Measurements from ENCODE around the gene EFS.
A peak's percentile ranks its signal among the peaks of the same experiment; 100 is the strongest.

The EFS gene

GRCh38 chr14:23362200-23362599 lies 2.8 kb downstream of the EFS start:
- in situ Hi-C loops (cut with MboI; ENCODE audit: low pct_unique_long_range_greater_than_20kb, low sequenced_read_pairs), result no loop called here
- DNase-seq, result no peak

- DNase-seq, result no peak
- in situ Hi-C loops (cut with MboI; ENCODE audit: low pct_unique_long_range_greater_than_20kb, low sequenced_read_pairs), result no loop called here
Measured at GRCh38 chr14:23361763-23362162, 3.2 kb downstream of the EFS start.

- no peak for DNase-seq
- in situ Hi-C loops (cut with MboI; ENCODE audit: low pct_unique_long_range_greater_than_20kb, low sequenced_read_pairs), result no loop called here
Measured at GRCh38 chr14:23361320-23361719, 3.7 kb downstream of the EFS start.

- in situ Hi-C loops (cut with MboI; ENCODE audit: low pct_unique_long_range_greater_than_20kb, low sequenced_read_pairs), result no loop called here
- DNase-seq, result no peak
Measured at GRCh38 chr14:23360496-23360895, 4.5 kb downstream of the EFS start.

GRCh38 chr14:23359722-23360447 lies 5.1 kb downstream of the EFS start:
- no peak for DNase-seq
- in situ Hi-C loops (cut with MboI; ENCODE audit: low pct_unique_long_range_greater_than_20kb, low sequenced_read_pairs), result no loop called here

GRCh38 chr14:23359167-23359626 lies 5.8 kb downstream of the EFS start:
- no peak for DNase-seq
- in situ Hi-C loops (cut with MboI; ENCODE audit: low pct_unique_long_range_greater_than_20kb, low sequenced_read_pairs), result no loop called here

GRCh38 chr14:23358553-23359166 lies 6.3 kb downstream of the EFS start:
- in situ Hi-C loops (cut with MboI; ENCODE audit: low pct_unique_long_range_greater_than_20kb, low sequenced_read_pairs), result no loop called here
- no peak for DNase-seq

GRCh38 chr14:23358042-23358441 lies 6.9 kb downstream of the EFS start:
- in situ Hi-C loops (cut with MboI; ENCODE audit: low pct_unique_long_range_greater_than_20kb, low sequenced_read_pairs), result no loop called here
- no peak for DNase-seq

- no peak for DNase-seq
- in situ Hi-C loops (cut with MboI; ENCODE audit: low pct_unique_long_range_greater_than_20kb, low sequenced_read_pairs), result no loop called here
Measured at GRCh38 chr14:23357261-23357660, 7.7 kb downstream of the EFS start.

- no peak for DNase-seq
- in situ Hi-C loops (cut with MboI; ENCODE audit: low pct_unique_long_range_greater_than_20kb, low sequenced_read_pairs), result no loop called here
Measured at GRCh38 chr14:23356662-23357061, 8.3 kb downstream of the EFS start.

GRCh38 chr14:23355871-23356435 lies 9.0 kb downstream of the EFS start:
- DNase-seq, result no peak
- in situ Hi-C loops (cut with MboI; ENCODE audit: low pct_unique_long_range_greater_than_20kb, low sequenced_read_pairs), result no loop called here

GRCh38 chr14:23354990-23355389 lies 10.0 kb downstream of the EFS start:
- in situ Hi-C loops (cut with MboI; ENCODE audit: low pct_unique_long_range_greater_than_20kb, low sequenced_read_pairs), result no loop called here
- DNase-seq, result no peak

GRCh38 chr14:23353433-23353780 lies 11.6 kb downstream of the EFS start:
- in situ Hi-C loops (cut with MboI; ENCODE audit: low pct_unique_long_range_greater_than_20kb, low sequenced_read_pairs), result no loop called here
- no peak for DNase-seq

- peak; percentile 30 for DNase-seq
- in situ Hi-C loops (cut with MboI; ENCODE audit: low pct_unique_long_range_greater_than_20kb, low sequenced_read_pairs), result no loop called here
Measured at GRCh38 chr14:23352506-23353432, 12.2 kb downstream of the EFS start, which contains the start of gene SLC22A17. TSS of gene SLC22A17 (minus strand) at chr14:23352887.

- DNase-seq, result no peak
- in situ Hi-C loops (cut with MboI; ENCODE audit: low pct_unique_long_range_greater_than_20kb, low sequenced_read_pairs), result no loop called here
Measured at GRCh38 chr14:23351681-23352505, 13.1 kb downstream of the EFS start.

GRCh38 chr14:23349156-23349845 lies 15.7 kb downstream of the EFS start:
- DNase-seq, result no peak
- in situ Hi-C loops (cut with MboI; ENCODE audit: low pct_unique_long_range_greater_than_20kb, low sequenced_read_pairs), result no loop called here

- DNase-seq, result no peak
- in situ Hi-C loops (cut with MboI; ENCODE audit: low pct_unique_long_range_greater_than_20kb, low sequenced_read_pairs), result no loop called here
Measured at GRCh38 chr14:23348297-23348655, 16.7 kb downstream of the EFS start.
